Measurements from ENCODE around the gene TNK1.

DNA sequence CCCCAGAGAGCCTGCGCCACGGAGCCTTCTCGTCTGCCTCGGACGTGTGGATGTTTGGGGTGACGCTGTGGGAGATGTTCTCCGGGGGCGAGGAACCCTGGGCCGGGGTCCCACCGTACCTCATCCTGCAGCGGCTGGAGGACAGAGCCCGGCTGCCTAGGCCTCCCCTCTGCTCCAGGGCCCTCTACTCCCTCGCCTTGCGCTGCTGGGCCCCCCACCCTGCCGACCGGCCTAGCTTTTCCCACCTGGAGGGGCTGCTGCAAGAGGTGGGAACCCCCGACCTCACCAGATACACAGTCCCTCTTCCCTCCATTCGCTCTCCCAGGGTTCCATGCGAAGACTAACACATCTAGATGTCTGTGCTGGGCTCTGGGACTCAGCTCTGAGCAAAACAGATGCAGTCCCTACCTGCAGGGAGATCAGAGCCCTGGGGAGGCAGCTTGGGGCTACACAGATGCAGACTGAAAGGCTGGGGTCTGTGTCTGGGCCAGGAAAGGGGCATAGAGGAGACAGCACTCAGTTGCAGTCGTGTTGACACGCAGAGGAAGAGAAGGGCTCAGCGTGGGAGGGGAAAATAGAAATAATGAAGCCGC, 3.7 kb downstream of the TNK1 start:
- no peak for TF ChIP-seq CTCF (IDR thresholded peaks at IDR 0.05)
- no peak for TF ChIP-seq EZH2 (IDR thresholded peaks at IDR 0.05; ENCODE audit: borderline replicate concordance, insufficient read depth, low read depth, low read length, poor library complexity, severe bottlenecking)

Measured in B cell (primary cell).